NCI-H524 treated with DMSO at 0.1 percent for 48 hours (cell line): Measurements from ENCODE around the gene SSTR3.
"Not testable (repeated sequence)": the region's sequence is repeated elsewhere in the genome, so short reads cannot be mapped to it uniquely, and the experiment has no call there.

Source experiments
- DNase-seq: peaks from one replicate; lab custom pipeline; 2025; lab: John Stamatoyannopoulos, UW

The SSTR3 gene

GRCh38 chr22:37210041-37210803, 2.1 kb downstream of the SSTR3 start:
- no peak for DNase-seq

GRCh38 chr22:37209140-37209845, 3.0 kb downstream of the SSTR3 start:
- no peak for DNase-seq

GRCh38 chr22:37208401-37209139, 3.7 kb downstream of the SSTR3 start:
- DNase-seq = no peak

- no peak for DNase-seq
Observed at GRCh38 chr22:37207981-37208380, 4.3 kb downstream of the SSTR3 start.

- DNase-seq = no peak
Observed at GRCh38 chr22:37206841-37207821, 5.1 kb downstream of the SSTR3 start.

GRCh38 chr22:37206118-37206840, 6.0 kb downstream of the SSTR3 start:
- DNase-seq = no peak

- no peak for DNase-seq
Observed at GRCh38 chr22:37205046-37205445, 7.2 kb downstream of the SSTR3 start.

- DNase-seq = no peak
Observed at GRCh38 chr22:37204045-37204655, 8.1 kb downstream of the SSTR3 start.

GRCh38 chr22:37203354-37204044, 8.8 kb downstream of the SSTR3 start:
- DNase-seq = no peak

- no peak for DNase-seq
Observed at GRCh38 chr22:37202716-37203115, 9.6 kb downstream of the SSTR3 start.

- no peak for DNase-seq
Observed at GRCh38 chr22:37202001-37202555, 10.2 kb downstream of the SSTR3 start.

- not testable (repeated sequence) for DNase-seq
Observed at GRCh38 chr22:37201443-37201820, 10.8 kb downstream of the SSTR3 start.

- no peak for DNase-seq
Observed at GRCh38 chr22:37199760-37200108, 12.5 kb downstream of the SSTR3 start.

- peak; percentile 80 for DNase-seq
Observed at GRCh38 chr22:37199103-37199759, 13.0 kb downstream of the SSTR3 start.

- no peak for DNase-seq
Observed at GRCh38 chr22:37198258-37199102, 13.8 kb downstream of the SSTR3 start.

- DNase-seq = no peak
Observed at GRCh38 chr22:37197451-37198257, 14.6 kb downstream of the SSTR3 start.
